Astrocyte (in vitro differentiated cells and primary cell): Measurements from ENCODE around the gene YKT6. TPM values are rescaled to one million over a fixed set of nuclear protein-coding genes. Genes with fewer than 3 reads are reported as not detected.

Experiments
- DNase-seq: peaks from one replicate; pipeline ENCODE4 v3.0.0-alpha.2; 2010; ENCODE audit warnings: low read depth
- FAIRE-seq: peaks from 2 replicates; lab custom pipeline; 2011; peaks lifted over from hg19 to GRCh38; lab: Jason Lieb, UNC
- H2AFZ ChIP-seq: 2 replicates; pipeline ENCODE4 v1.6.0; 2012; ENCODE audit warnings: low read depth, low read length, inconsistent platforms
- H3K27ac ChIP-seq: 2 replicates; pipeline ENCODE4 v1.5.1; 2011; ENCODE audit warnings: low read depth, low read length, inconsistent platforms
- H3K27me3 ChIP-seq: 2 replicates; pipeline ENCODE4 v1.6.0; 2011; ENCODE audit warnings: low read length, inconsistent platforms; ENCODE audit not compliant: insufficient read depth
- H3K36me3 ChIP-seq: 2 replicates; pipeline ENCODE4 v1.5.1; 2011; ENCODE audit warnings: low read length, inconsistent platforms; ENCODE audit not compliant: insufficient read depth
- H3K4me1 ChIP-seq: 2 replicates; pipeline ENCODE4 v1.5.1; 2011; ENCODE audit warnings: low read length, inconsistent platforms; ENCODE audit not compliant: insufficient read depth
- H3K4me2 ChIP-seq: 2 replicates; pipeline ENCODE4 v1.6.0; 2012; ENCODE audit warnings: low read length, inconsistent platforms
- H3K4me3 ChIP-seq: 2 replicates; pipeline ENCODE4 v1.5.1; 2011; ENCODE audit warnings: low read depth, mild to moderate bottlenecking, low read length, inconsistent platforms; ENCODE audit not compliant: insufficient read depth
- H3K79me2 ChIP-seq: 2 replicates; pipeline ENCODE4 v1.6.0; 2012; ENCODE audit warnings: mild to moderate bottlenecking, low read length, inconsistent platforms; ENCODE audit not compliant: insufficient read depth
- H3K9ac ChIP-seq: 2 replicates; pipeline ENCODE4 v1.6.0; 2012; ENCODE audit warnings: mild to moderate bottlenecking, low read length, inconsistent platforms
- H3K9me3 ChIP-seq: 2 replicates; pipeline ENCODE4 v1.5.1; 2012; ENCODE audit warnings: low read depth, mild to moderate bottlenecking, low read length, inconsistent platforms; ENCODE audit not compliant: insufficient read depth
- H4K20me1 ChIP-seq: 2 replicates; pipeline ENCODE4 v1.6.0; 2012; ENCODE audit warnings: low read length, inconsistent platforms; ENCODE audit not compliant: insufficient read depth
- H3K27ac Mint-ChIP-seq: one replicate; pipeline ENCODE4 v1.8.0; 2021; ENCODE audit warnings: mild to moderate bottlenecking, mixed read lengths; ENCODE audit not compliant: unreplicated experiment
- H3K27me3 Mint-ChIP-seq: one replicate; pipeline ENCODE4 v1.8.0; 2021; ENCODE audit warnings: low read depth, mixed read lengths; ENCODE audit not compliant: unreplicated experiment
- H3K36me3 Mint-ChIP-seq: one replicate; pipeline ENCODE4 v1.8.0; 2021; ENCODE audit warnings: low read depth, mixed read lengths; ENCODE audit not compliant: unreplicated experiment
- H3K4me1 Mint-ChIP-seq: one replicate; pipeline ENCODE4 v1.8.0; 2021; ENCODE audit warnings: low read depth, mixed read lengths; ENCODE audit not compliant: unreplicated experiment
- H3K4me3 Mint-ChIP-seq: one replicate; pipeline ENCODE4 v1.8.0; 2021; ENCODE audit warnings: mild to moderate bottlenecking, moderate library complexity, mixed read lengths; ENCODE audit not compliant: unreplicated experiment
- H3K9me3 Mint-ChIP-seq: one replicate; pipeline ENCODE4 v1.8.0; 2021; ENCODE audit warnings: mild to moderate bottlenecking, mixed read lengths; ENCODE audit not compliant: unreplicated experiment
- EZH2 ChIP-seq: IDR thresholded peaks from 2 replicates; pipeline ENCODE4 v1.6.1; 2012; ENCODE audit warnings: mild to moderate bottlenecking, low read length, inconsistent platforms; ENCODE audit not compliant: insufficient read depth
- total RNA-seq: library from RNA; stranded (reverse); gene quantifications from 2 replicates; pipeline ENCODE4 v1.2.1, GENCODE V29; 2021
- TF ChIP-seq, protein P1 (sequence below): IDR thresholded peaks from 2 replicates; pipeline ENCODE4 v1.5.1; 2011; ENCODE audit warnings: low read depth, mild to moderate bottlenecking, inconsistent platforms, low read length, moderate library complexity; ENCODE audit not compliant: insufficient read depth

Gene YKT6
- total RNA-seq, 1 donor from 2014 or later = 216 TPM

DNA sequence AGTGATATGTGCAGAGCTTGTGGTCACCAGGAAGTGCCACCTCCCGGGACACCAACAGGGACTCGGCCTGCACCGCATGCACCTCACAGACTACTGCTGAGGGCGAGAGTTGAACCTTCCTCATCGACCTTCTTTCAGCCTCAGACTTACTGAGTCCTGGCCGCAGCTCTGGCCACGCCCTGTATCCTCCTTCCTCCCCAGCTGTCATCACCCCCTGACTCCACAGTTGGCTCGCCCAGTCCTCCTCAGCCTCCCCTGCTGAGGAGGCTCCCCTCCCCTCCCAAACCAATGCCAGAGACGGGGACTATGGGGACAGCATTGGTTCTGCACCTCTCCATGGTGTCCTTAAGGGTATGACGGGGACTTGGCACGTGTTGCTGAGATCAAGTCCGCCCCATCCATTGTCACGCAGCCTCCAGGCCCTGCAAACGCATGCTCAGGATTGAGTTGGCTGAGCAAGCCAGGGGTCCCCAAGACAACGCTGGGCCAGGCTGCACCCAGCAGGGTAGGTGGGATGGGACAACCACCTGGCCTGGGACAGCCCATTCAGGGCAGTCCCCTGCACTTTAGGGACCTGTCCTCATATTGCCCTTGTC, 49.0 kb downstream of the YKT6 start:
- DNase-seq (no peak), FAIRE-seq (no peak)
- Mint-ChIP-seq H3K4me1 (no peaks in the 10 kb centered on the region), H3K27ac (no peak overlapping the region), H3K9me3 (no peaks in the 10 kb centered on the region), H3K36me3 (no peaks in the 10 kb centered on the region), H3K27me3 (peaks cover 25% of the 10 kb centered on the region), H3K4me3 (no peak overlapping the region)
- no peaks in the 10 kb centered on the region for H3K9me3 ChIP-seq
- no peak overlapping the region for H3K4me2 ChIP-seq
- no peak overlapping the region for H3K4me3 ChIP-seq
- no peaks in the 10 kb centered on the region for H3K79me2 ChIP-seq
- TF ChIP-seq, protein P1, sequence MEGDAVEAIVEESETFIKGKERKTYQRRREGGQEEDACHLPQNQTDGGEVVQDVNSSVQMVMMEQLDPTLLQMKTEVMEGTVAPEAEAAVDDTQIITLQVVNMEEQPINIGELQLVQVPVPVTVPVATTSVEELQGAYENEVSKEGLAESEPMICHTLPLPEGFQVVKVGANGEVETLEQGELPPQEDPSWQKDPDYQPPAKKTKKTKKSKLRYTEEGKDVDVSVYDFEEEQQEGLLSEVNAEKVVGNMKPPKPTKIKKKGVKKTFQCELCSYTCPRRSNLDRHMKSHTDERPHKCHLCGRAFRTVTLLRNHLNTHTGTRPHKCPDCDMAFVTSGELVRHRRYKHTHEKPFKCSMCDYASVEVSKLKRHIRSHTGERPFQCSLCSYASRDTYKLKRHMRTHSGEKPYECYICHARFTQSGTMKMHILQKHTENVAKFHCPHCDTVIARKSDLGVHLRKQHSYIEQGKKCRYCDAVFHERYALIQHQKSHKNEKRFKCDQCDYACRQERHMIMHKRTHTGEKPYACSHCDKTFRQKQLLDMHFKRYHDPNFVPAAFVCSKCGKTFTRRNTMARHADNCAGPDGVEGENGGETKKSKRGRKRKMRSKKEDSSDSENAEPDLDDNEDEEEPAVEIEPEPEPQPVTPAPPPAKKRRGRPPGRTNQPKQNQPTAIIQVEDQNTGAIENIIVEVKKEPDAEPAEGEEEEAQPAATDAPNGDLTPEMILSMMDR = no peak
- no peak for TF ChIP-seq EZH2
- no peaks in the 10 kb centered on the region for H3K36me3 ChIP-seq
- no peak overlapping the region for H2AFZ ChIP-seq
- no peak overlapping the region for H3K27ac ChIP-seq
- no peaks in the 10 kb centered on the region for H3K27me3 ChIP-seq
- no peaks in the 10 kb centered on the region for H4K20me1 ChIP-seq
- H3K9ac ChIP-seq = no peak overlapping the region
- H3K4me1 ChIP-seq = no peaks in the 10 kb centered on the region

DNA sequence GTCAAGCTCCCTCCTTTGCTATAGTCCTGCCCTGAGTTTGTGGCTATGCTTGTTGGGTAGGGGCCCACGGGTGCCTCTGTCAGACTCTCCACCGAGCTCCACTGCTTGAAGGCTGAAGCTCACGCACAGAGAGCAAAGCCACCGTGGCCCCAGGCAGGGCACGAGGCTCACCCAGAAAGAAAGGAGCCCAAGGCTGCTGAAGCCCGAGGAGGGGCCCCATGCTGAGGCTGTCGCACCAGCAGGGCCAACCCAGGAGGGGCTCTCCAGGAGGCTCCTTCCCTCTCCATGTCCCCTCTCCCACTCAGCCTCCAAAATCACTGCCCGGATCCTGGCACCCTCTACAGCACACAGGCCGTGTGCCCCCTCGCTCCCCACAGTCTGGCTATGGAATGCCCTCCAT, 50.5 kb downstream of the YKT6 start:
- Histone ChIP-seq H3K4me1 (no peaks in the 10 kb centered on the region), H3K9me3 (no peaks in the 10 kb centered on the region), H3K4me2 (no peak overlapping the region), H3K9ac (no peak overlapping the region), H3K27ac (no peak overlapping the region), H4K20me1 (no peaks in the 10 kb centered on the region), H3K4me3 (no peak overlapping the region), H3K36me3 (no peaks in the 10 kb centered on the region), H2AFZ (no peak overlapping the region), H3K79me2 (no peaks in the 10 kb centered on the region), H3K27me3 (no peaks in the 10 kb centered on the region)
- Mint-ChIP-seq H3K4me3 (no peak overlapping the region), H3K4me1 (peaks cover 7% of the 10 kb centered on the region), H3K36me3 (no peaks in the 10 kb centered on the region), H3K27ac (no peak overlapping the region), H3K9me3 (no peaks in the 10 kb centered on the region), H3K27me3 (peaks cover 19% of the 10 kb centered on the region)
- DNase-seq (no peak), FAIRE-seq (no peak)
- no peak for TF ChIP-seq EZH2
- TF ChIP-seq, protein P1 = no peak

- Histone ChIP-seq H3K9me3 (no peaks in the 10 kb centered on the region), H3K4me2 (no peak overlapping the region), H3K4me1 (no peaks in the 10 kb centered on the region), H3K79me2 (no peaks in the 10 kb centered on the region), H2AFZ (no peak overlapping the region), H4K20me1 (no peaks in the 10 kb centered on the region), H3K27me3 (no peaks in the 10 kb centered on the region), H3K27ac (no peak overlapping the region), H3K36me3 (no peaks in the 10 kb centered on the region), H3K9ac (no peak overlapping the region), H3K4me3 (no peak overlapping the region)
- Mint-ChIP-seq H3K27ac (no peak overlapping the region), H3K4me1 (peaks cover 8% of the 10 kb centered on the region), H3K27me3 (peaks cover 15% of the 10 kb centered on the region), H3K9me3 (no peaks in the 10 kb centered on the region), H3K36me3 (no peaks in the 10 kb centered on the region), H3K4me3 (no peak overlapping the region)
- TF ChIP-seq, protein P1 = no peak
- no peak for TF ChIP-seq EZH2
- FAIRE-seq (no peak), DNase-seq (no peak)
Measured at GRCh38 chr7:44251881-44252280, 51.1 kb downstream of the YKT6 start.
